Measurements from ENCODE around the gene APOL4.

GRCh38 chr22:36144886-36145541 is 56.6 kb downstream of the APOL4 start:
- TF ChIP-seq CTCF (conservative IDR thresholded peaks at IDR 0.05; ENCODE audit: low read depth, low read length) (peak; percentile 77), EZH2 (IDR thresholded peaks at IDR 0.05; ENCODE audit: borderline replicate concordance, low read depth, low read length, poor library complexity, severe bottlenecking) (no peak)
